Epidermal melanocyte (primary cell): ENCODE data around the gene TRIM33.

Experiments
- DNase-seq: peaks from one replicate; pipeline ENCODE4 v3.0.0; 2011; ENCODE audit warnings: low spot score; ENCODE audit not compliant: insufficient read length

TRIM33 gene

GRCh38 chr1:114352797-114353196 lies 158.2 kb downstream of the TRIM33 start:
- DNase-seq, result no peak

- DNase-seq, result no peak
Measured at GRCh38 chr1:114350731-114351445, 160.1 kb downstream of the TRIM33 start.

GRCh38 chr1:114349891-114350605 lies 161.0 kb downstream of the TRIM33 start:
- DNase-seq, result no peak

- DNase-seq, result no peak
Measured at GRCh38 chr1:114347431-114348209, 163.4 kb downstream of the TRIM33 start.

GRCh38 chr1:114346480-114347029 lies 164.4 kb downstream of the TRIM33 start:
- DNase-seq, result peak; percentile 81

GRCh38 chr1:114345930-114346479 lies 165.0 kb downstream of the TRIM33 start:
- peak; percentile 26 for DNase-seq

- DNase-seq, result no peak
Measured at GRCh38 chr1:114344656-114345055, 166.3 kb downstream of the TRIM33 start.
